BLaER1 (cell line): ENCODE measurements around the gene NR2F1-AS1.

Experiments
- H3K27ac ChIP-seq: shearing (Covaris generic); formaldehyde crosslinking; 2 replicates; pipeline ENCODE4 v1.8.1; 2022
- H3K27me3 ChIP-seq: shearing (Covaris generic); formaldehyde crosslinking; 2 replicates; pipeline ENCODE4 v1.8.1; 2022
- H3K36me3 ChIP-seq: shearing (Covaris generic); formaldehyde crosslinking; 2 replicates; pipeline ENCODE4 v1.8.1; 2022
- H3K4me1 ChIP-seq: shearing (Covaris generic); formaldehyde crosslinking; 2 replicates; pipeline ENCODE4 v1.8.1; 2022
- H3K4me2 ChIP-seq: shearing (Covaris generic); formaldehyde crosslinking; 2 replicates; pipeline ENCODE4 v1.8.1; 2022
- H3K4me3 ChIP-seq: shearing (Covaris generic); formaldehyde crosslinking; 2 replicates; pipeline ENCODE4 v1.8.1; 2022
- H3K9ac ChIP-seq: shearing (Covaris generic); formaldehyde crosslinking; 2 replicates; pipeline ENCODE4 v1.8.1; 2022
- H3K9me3 ChIP-seq: shearing (Covaris generic); formaldehyde crosslinking; 2 replicates; pipeline ENCODE4 v1.8.1; 2022
- H4K20me1 ChIP-seq: shearing (Covaris generic); formaldehyde crosslinking; 2 replicates; pipeline ENCODE4 v1.8.1; 2022
- Cebpa-rat ChIP-seq: shearing (Covaris generic); IDR thresholded peaks from 2 replicates; pipeline ENCODE4 v1.8.1; 2022

The NR2F1-AS1 gene

DNA sequence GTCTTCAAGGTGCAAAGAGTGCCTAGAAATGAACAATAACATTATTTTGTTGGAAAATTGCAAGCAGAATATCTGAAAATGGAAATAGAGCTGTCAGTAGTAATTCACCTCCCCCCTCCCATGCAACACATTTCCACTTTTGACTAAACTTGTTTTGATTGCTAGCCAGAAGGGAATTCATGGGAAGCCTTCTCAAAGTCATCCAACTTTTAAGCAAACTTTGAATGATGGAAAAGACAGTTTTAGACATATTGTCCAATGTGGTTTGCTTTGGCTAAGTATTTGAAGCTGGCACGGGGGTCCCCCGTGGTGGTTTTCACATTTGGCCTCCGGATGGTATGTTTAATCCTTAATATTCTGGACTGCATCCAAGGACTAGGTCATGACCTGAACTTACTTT is 9.5 kb upstream of the NR2F1-AS1 start:
- Histone ChIP-seq H3K4me2 (no peak overlapping the region), H4K20me1 (peaks cover 82% of the 10 kb centered on the region), H3K9me3 (peaks cover 24% of the 10 kb centered on the region), H3K4me3 (no peak overlapping the region), H3K4me1 (no peaks in the 10 kb centered on the region), H3K27me3 (peaks cover 100% of the 10 kb centered on the region), H3K27ac (no peak overlapping the region), H3K9ac (no peak overlapping the region), H3K36me3 (no peaks in the 10 kb centered on the region)
- no peak for TF ChIP-seq Cebpa-rat

DNA sequence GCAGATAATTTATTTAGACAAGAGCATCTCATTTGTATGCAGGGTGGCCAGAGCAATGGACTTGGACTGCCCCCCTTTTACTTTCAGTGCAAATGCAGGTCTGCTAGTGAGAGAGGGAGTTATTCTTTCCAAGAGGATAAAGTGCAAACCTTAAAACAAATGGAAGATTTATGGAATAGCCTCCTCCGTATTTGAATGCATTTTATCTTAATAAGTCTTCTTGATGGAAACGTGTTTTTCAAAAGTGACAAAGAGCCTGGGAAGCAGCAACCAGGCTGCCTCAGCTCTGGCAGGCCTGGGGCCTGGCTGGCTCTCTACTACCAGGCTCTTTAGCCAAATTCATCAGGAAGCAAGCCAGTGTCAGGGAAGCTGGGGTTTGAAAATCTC is 8.8 kb upstream of the NR2F1-AS1 start:
- Histone ChIP-seq H3K4me3 (no peak overlapping the region), H3K4me2 (no peak overlapping the region), H3K4me1 (no peaks in the 10 kb centered on the region), H3K27ac (no peak overlapping the region), H3K9ac (no peak overlapping the region), H4K20me1 (peaks cover 82% of the 10 kb centered on the region), H3K9me3 (peaks cover 17% of the 10 kb centered on the region), H3K36me3 (no peaks in the 10 kb centered on the region), H3K27me3 (peaks cover 100% of the 10 kb centered on the region)
- no peak for TF ChIP-seq Cebpa-rat

DNA sequence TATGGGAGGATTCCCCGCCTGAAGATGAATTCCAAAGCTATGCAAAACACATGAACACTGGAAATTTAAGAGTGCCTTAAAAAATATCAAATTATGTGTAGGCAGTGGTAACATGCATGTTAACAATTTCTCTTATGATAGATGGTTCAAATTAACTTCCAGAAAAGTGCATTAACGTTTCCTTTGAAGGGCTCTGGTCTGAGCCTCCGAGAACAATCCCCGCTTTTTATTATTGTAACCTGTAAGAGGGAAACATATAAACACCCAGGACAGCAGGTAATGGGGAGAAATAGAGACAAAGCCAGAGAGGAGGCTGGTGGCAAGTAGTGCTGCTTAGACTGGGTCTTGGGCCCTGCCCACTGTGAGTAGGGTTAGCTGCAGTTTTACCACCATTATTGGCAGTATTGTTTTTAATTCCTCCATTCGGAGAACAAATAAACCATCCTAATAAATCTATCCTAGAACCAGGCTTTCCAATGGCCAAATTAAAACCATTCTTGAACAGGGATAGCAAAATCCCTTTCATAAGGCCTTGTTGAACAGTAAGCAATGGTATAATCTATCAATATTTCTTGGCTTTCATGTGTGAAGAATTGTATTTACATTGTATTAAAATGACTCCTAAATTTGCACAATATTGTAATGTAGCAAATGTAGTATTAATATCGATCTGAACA is 8.3 kb upstream of the NR2F1-AS1 start:
- Histone ChIP-seq H3K9me3 (peaks cover 13% of the 10 kb centered on the region), H3K27ac (no peak overlapping the region), H3K4me3 (no peak overlapping the region), H4K20me1 (peaks cover 78% of the 10 kb centered on the region), H3K4me2 (no peak overlapping the region), H3K27me3 (peaks cover 100% of the 10 kb centered on the region), H3K9ac (no peak overlapping the region), H3K4me1 (peaks cover 1% of the 10 kb centered on the region; the same call in 1 of the 2 replicates), H3K36me3 (no peaks in the 10 kb centered on the region)
- TF ChIP-seq Cebpa-rat: no peak

DNA sequence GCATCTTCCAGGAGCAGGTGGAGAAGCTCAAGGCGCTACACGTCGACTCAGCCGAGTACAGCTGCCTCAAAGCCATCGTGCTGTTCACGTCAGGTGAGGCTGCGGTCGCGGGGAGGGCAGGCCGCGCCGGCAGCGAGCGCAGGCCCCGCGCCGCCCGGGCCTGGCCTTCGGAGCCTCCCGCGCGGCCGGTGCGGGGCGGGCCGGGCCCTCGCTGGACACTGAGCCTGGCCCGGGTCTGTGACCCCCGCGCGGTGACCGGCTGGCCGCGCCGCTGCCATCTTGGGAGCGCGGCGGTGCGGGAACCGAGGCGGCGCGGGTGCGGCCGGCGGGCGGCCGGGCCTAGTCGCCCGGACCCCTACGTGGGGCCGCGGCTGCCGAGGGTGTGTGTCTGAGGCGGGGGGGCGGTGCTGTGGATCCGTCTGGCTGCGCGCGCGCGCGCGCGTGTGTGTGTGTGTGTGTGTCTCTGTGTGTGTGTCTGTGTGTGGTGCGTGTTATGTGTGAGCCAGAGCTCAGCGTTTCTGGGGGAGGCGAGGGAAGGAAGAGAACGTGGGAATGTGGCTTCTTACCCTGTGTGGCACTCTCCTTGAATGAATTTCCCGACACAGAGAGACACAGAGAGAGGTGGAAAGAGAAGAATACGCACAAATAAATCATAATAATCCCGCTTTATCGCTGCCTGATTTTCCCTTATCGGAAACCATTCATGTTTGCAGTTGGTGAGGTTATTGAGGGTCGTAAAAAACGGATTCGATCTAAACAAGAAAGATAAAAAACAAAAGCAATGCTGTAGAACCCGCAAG is 7.5 kb upstream of the NR2F1-AS1 start:
- peaks cover 13% of the 10 kb centered on the region for H3K9me3 ChIP-seq
- H3K4me2 ChIP-seq: no peak overlapping the region
- TF ChIP-seq Cebpa-rat: no peak
- no peak overlapping the region for H3K27ac ChIP-seq
- H4K20me1 ChIP-seq: peaks cover 82% of the 10 kb centered on the region
- no peaks in the 10 kb centered on the region for H3K36me3 ChIP-seq
- no peak overlapping the region for H3K9ac ChIP-seq
- H3K4me3 ChIP-seq: no peak overlapping the region
- H3K27me3 ChIP-seq: peaks cover 100% of the 10 kb centered on the region
- peaks cover 7% of the 10 kb centered on the region; the same call in 1 of the 2 replicates for H3K4me1 ChIP-seq

DNA sequence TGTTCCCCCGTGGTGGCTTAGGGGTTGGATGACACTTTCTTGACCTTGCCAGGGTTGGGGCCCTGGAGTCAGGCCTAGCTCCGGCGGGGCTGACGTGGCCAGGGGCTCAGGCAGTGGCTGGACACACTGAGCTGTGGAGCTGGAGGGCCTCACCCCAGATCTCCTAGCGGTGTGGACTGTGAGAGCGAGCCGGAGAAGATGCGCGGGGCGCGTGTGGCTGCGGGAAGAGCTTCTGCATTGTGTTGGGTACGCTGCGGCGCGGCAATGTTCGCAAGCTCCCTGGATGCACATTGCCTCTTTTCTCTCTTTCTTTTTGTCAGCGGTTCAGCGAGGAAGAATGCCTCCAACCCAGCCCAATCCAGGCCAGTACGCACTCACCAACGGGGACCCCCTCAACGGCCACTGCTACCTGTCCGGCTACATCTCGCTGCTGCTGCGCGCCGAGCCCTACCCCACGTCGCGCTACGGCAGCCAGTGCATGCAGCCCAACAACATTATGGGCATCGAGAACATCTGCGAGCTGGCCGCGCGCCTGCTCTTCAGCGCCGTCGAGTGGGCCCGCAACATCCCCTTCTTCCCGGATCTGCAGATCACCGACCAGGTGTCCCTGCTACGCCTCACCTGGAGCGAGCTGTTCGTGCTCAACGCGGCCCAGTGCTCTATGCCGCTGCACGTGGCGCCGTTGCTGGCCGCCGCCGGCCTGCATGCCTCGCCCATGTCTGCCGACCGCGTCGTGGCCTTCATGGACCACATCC is 6.8 kb upstream of the NR2F1-AS1 start:
- Histone ChIP-seq H3K4me2 (no peak overlapping the region), H3K9ac (no peak overlapping the region), H3K4me3 (0 out of 2 replicates have a peak overlapping the region, but pooled peaks have one; percentile 11)

DNA sequence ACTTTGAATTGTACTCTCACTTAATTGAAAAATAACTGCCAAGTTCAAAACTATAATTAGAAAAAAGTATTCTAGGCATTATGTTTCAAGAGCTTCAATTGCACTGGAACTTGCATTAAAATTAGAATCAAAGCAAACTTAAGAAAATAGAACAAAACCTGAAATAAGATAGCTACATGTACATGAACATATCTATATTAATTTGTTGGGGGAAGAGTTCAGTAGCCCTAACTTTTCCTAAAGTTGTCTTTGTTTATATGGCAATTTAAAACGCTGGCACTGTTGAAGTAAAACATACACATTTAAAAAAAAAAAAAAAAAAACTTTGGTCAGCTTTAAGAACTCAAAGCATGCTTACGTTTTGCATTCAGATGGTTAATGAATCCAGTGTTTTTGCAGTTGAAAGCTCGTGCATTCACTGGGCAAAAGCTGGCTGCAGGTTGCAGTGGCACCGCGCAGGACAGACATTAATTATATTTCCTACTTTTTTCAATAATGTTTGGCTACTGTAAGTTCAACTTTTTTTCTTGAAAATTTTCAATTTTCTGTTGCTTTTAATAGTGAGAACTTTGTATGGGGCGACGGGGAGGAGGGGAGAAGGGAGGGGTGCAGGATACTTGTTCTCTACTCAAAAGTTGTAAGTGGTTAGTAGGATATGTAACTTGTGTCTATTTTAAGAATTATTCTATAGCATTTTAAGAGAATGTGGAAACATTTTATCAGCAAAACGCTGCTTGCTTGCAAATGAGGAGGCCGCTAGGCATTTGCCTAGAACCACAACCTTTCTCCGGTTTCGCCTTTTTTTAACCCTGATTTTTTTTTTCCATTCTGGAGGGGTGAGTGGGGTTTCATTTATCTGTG is 5.9 kb upstream of the NR2F1-AS1 start:
- Histone ChIP-seq H3K4me3 (no peak overlapping the region), H4K20me1 (peaks cover 88% of the 10 kb centered on the region), H3K36me3 (no peaks in the 10 kb centered on the region), H3K4me2 (no peak overlapping the region), H3K9me3 (peaks cover 13% of the 10 kb centered on the region), H3K27me3 (peaks cover 100% of the 10 kb centered on the region), H3K27ac (no peak overlapping the region), H3K9ac (no peak overlapping the region), H3K4me1 (peaks cover 7% of the 10 kb centered on the region; the same call in 1 of the 2 replicates)
- no peak for TF ChIP-seq Cebpa-rat

More for the DNA sequence above, 6.8 kb upstream of the NR2F1-AS1 start:
- Histone ChIP-seq H3K4me1 (peaks cover 7% of the 10 kb centered on the region; the same call in 1 of the 2 replicates), H3K9me3 (peaks cover 13% of the 10 kb centered on the region), H4K20me1 (peaks cover 82% of the 10 kb centered on the region), H3K27ac (no peak overlapping the region), H3K36me3 (no peaks in the 10 kb centered on the region), H3K27me3 (peaks cover 100% of the 10 kb centered on the region)
- no peak for TF ChIP-seq Cebpa-rat

DNA sequence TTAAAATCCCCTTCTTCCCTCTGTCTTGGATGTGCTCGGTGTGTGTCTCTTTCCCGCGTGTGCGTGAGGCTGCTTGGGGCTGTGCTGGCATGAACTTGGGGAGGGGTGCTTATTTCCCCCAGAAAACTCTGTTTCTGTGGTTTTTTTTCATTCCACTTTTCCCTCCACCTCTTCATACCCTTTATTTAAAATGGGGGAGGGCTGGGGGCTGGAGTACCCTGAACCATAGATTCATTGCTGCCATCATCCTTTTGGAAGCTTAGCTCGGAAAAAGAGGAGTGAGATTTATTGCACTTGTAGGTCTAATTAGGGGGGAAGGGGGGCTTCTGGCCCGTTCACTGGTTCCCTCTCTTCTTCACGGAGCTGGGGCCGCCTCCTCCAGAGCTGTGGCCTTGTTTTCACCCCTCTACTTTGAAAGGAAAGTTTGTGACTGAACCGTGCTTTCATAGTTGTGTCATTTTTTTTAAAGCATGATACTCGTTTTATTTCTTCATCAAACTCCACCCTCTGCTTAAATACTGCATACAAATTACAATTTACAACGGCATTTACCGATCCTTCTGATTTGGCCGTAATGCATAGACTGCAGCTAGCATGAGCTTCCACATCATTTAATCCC is 4.9 kb upstream of the NR2F1-AS1 start:
- H3K9me3 ChIP-seq: peaks cover 13% of the 10 kb centered on the region
- no peaks in the 10 kb centered on the region for H3K36me3 ChIP-seq
- peaks cover 85% of the 10 kb centered on the region for H4K20me1 ChIP-seq
- no peak overlapping the region for H3K27ac ChIP-seq
- no peak overlapping the region for H3K4me3 ChIP-seq
- H3K27me3 ChIP-seq: peaks cover 100% of the 10 kb centered on the region
- peaks cover 10% of the 10 kb centered on the region for H3K4me1 ChIP-seq
- TF ChIP-seq Cebpa-rat: no peak
- H3K4me2 ChIP-seq: no peak overlapping the region
- H3K9ac ChIP-seq: no peak overlapping the region

DNA sequence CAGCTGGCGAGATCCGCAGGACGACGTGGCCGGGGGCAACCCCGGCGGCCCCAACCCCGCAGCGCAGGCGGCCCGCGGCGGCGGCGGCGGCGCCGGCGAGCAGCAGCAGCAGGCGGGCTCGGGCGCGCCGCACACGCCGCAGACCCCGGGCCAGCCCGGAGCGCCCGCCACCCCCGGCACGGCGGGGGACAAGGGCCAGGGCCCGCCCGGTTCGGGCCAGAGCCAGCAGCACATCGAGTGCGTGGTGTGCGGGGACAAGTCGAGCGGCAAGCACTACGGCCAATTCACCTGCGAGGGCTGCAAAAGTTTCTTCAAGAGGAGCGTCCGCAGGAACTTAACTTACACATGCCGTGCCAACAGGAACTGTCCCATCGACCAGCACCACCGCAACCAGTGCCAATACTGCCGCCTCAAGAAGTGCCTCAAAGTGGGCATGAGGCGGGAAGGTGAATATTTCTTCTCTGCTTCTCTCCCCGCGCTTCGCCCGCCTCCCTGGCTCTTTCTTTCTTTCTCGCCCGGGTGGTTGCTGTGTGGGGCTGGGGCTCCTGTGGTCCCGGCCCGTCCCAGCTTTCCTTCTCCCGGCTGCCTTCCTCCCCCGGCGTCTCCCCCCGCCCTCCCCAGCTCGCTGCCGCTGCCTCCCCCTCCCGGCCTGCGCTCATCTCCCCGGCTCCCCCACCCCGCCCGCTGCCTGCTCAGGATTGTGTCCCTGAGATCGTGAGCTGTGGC is 4.2 kb upstream of the NR2F1-AS1 start:
- Histone ChIP-seq H3K36me3 (no peaks in the 10 kb centered on the region), H3K4me1 (peaks cover 17% of the 10 kb centered on the region), H3K9ac (no peak overlapping the region), H3K4me3 (no peak overlapping the region), H3K9me3 (peaks cover 13% of the 10 kb centered on the region), H4K20me1 (peaks cover 90% of the 10 kb centered on the region), H3K27me3 (peaks cover 100% of the 10 kb centered on the region), H3K4me2 (peak overlapping the region; percentile 30), H3K27ac (no peak overlapping the region)
- no peak for TF ChIP-seq Cebpa-rat
